Islet precursor cell (in vitro differentiated cells): ENCODE measurements around the gene AMDHD2.
A peak's percentile ranks its signal among the peaks of the same experiment; 100 is the strongest.
"Not testable (repeated sequence)": the region's sequence is repeated elsewhere in the genome, so short reads cannot be mapped to it uniquely, and the experiment has no call there.

Experiments used
- DNase-seq: peaks from one replicate; pipeline ENCODE4 v3.0.0-alpha.2; 2018

Gene AMDHD2

GRCh38 chr16:2518823-2519710, 1.1 kb upstream of the AMDHD2 start:
- DNase-seq: peak; percentile 56

DNA sequence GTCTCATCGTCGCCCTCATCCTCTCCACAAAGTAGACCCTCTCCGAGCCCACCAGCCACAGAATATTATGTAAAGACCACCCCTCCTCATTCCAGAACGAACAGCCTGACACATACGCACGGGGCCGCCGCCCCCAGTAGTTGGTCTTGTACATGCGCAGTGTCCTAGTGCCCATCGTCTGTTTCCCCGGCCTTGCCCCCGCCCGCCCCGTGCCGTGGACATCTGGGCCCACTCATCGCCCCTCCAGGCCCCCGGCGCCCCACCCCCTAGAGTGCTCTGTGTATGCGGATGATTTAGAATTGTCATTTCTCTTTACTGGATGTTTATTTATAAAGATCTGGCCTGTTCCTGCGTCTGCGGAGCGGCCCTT, 475 bp upstream of the AMDHD2 start:
- no peak for DNase-seq

GRCh38 chr16:2520784-2521531, 787 bp downstream of the AMDHD2 start:
- peak; percentile 85 for DNase-seq

DNA sequence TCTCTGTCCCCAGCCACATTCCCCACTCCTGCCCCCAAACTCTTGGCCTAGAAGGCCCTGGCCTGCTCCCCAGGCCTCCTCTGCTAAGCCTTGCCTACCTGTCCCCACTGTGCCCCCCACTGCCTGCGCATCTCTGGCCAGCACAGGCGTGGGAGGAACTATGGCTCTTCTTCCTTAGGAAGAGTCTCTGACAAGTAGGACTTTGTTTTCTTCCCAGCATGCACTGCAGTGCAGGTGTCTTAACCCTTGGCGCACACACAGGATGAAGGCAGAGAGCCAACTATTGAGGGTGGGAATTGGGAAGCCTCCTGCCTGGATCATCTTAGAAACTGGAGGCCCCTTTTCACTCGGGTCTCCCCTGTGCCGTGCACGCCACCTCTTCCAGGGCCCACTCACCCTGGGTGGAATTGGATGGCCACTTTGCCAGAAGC, 3.6 kb downstream of the AMDHD2 start:
- DNase-seq: no peak

DNA sequence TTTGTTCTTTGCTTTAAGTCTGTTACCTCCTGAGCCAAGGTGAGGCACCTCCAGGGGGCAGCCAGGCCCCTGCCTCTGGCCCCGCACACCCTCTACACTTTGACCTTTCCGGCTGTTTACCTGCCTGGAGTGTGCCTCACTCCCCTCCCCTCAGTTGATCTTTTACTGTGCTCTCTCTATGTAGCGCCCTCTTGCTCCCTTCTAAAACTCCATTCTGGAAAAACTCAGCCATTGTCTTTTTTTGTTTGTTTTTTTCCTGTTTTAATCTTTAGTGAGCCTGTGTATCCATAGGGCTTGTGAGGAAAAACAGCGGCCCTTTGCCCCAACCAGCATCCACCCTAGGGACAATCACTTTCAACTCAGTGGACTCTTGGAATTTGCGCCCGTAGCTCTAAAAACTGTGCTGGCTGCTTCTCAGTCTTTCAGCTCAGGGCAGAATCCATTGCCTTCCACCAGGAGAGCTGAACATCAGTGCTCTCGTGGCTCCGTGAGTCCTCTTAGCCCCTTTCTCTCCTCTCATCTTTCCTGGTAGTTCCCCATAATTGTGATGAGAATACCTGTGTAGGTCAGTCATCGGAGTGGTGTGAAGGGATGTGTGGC, 4.3 kb downstream of the AMDHD2 start:
- DNase-seq: no peak

DNA sequence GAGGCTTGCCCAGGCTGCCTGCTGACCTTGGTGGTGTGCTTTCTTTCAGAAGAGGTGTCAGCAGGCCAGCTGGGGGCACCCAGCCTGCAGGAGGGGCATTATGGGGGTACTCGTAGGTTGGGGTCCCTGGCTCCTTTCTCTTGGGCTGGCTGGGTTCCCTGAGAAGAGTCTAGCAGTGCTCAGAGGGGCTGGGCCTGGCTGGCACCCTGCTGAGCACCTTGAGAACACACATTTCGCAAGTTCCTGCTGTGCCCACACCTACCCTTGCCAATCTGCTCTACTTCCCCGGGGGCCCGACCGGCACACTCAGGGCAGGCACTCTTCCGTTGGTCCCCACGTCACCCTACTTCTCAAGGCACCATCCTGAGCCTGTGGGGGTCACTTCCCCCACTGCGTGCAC, 6.0 kb downstream of the AMDHD2 start:
- no peak for DNase-seq

DNA sequence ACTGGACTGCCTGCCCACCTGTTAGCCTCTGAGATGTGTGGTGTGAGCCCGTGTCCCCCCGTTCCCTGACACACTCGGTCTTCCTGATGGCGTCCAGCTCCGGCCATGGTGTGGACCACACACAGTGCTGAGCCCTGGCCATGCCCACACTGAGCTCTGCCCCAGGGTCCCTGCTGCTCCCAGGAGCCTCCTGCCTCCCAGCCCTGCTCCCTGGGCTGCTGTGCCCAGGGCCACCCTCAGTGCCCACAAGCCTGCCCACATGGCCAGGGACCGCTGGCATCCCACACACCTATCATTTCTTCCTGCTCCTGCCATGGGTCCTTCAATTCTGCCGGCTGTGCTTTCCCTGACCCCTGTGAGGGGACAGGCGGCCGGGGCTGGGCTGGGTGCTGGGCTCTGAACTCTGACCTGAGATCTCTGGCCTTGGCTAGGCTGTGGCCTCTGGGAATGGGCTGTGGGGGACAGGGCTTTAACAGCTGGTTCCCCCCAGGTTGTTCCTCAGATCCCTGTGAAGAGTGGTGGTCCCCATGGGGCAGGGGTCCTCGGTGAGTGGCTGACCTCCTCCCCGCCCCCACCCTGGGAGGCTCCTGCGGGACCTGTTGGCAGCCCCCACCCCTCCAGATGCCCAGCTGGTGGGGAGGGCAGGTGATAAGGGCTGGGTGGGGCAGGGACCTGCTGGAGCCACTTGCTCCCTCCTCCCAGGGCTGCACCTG, 7.1 kb downstream of the AMDHD2 start:
- no peak for DNase-seq

DNA sequence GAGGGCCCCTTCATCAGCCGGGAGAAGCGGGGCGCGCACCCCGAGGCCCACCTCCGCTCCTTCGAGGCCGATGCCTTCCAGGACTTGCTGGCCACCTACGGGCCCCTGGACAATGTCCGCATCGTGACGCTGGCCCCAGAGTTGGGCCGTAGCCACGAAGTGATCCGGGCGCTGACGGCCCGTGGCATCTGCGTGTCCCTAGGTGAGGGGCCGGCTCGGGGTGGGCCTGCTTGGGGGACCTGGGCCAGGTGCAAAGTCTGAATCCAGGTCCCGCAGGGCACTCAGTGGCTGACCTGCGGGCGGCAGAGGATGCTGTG, 7.6 kb downstream of the AMDHD2 start:
- DNase-seq: no peak

- DNase-seq: no peak
These were observed 8.2 kb downstream of the AMDHD2 start for GRCh38 chr16:2528161-2529060.

DNA sequence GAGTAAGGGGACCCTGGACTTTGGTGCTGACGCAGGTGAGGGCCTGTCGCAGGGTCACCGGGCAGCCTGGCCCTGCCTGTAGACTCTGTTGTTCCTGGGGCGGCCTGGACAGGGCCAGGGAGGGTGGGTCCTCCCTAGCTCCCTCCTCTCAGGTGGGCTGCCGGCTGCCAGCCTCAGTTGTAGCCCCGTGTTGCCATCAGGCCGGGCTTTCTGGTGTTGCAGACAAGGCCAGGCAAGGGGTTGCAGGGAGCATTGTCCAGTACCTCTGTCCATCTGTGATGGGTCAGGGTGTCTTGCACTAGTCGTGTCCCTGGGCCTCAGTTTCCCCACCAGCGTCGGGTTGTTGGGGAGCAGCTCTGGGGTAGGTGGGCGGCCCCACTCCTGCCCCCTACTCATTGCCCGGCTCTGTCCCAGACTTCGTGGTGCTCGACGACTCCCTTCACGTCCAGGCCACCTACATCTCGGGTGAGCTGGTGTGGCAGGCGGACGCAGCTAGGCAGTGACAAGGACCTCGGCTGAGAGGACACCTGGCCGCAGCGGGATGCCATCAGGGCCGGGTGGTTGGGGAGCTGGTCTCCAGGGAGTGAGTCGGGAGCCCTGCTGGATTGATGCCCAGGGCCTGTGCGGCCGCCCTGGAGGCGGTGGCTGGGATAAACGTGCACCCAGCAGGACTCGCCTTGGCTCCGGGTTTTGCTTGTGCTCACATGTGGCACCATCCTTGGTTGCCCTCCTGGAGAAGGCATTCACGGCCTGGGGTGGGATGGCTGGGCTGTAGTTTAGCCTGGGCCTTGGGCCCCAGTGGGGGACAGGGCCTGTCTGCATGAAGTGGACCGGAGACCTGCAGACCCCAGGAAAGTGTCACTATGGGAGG, 9.1 kb downstream of the AMDHD2 start:
- peak; percentile 61 for DNase-seq

DNA sequence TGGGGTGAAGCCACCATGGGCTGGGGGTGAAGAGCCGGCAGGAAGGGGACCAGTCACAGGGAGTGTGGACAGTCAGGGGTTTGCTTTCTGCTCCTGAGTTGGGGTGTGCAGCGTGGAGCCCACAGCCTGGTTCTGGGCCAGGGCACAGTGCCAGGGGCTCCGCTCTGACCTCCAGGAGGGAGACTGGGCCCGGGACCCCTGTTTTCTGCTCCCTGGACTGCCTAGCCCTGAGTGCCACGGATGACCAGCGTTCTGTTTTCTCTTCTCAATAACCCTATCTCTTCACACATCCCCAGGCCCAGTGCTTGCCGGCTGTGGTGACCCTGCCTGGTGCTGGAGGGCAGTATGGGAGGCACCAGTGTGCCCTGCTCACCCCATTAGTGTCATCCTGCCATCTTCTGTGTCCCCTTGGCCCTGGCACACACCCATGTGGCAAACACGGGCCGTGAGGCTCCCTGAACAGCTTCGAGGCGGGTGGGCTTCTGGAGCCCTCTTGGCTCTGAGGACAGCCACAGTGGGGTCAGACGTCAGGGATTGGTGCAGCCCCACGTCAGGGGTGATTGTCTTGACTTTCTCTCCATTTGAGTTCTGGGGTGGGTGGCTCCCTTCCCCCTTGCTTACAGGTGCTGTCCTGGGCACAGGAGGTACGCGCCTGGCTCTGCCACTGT, 9.9 kb downstream of the AMDHD2 start:
- DNase-seq: no peak

- peak; percentile 54 for DNase-seq
These were observed 10.6 kb downstream of the AMDHD2 start for GRCh38 chr16:2530629-2531318.

GRCh38 chr16:2531371-2531695, 11.2 kb downstream of the AMDHD2 start, which contains the start of gene CEMP1:
CEMP1 (minus strand) TSS chr16:2531408; CDS start chr16:2531073, 335 bp downstream.
- no peak for DNase-seq

GRCh38 chr16:2531696-2532493, 11.7 kb downstream of the AMDHD2 start:
- peak; percentile 99 for DNase-seq

DNA sequence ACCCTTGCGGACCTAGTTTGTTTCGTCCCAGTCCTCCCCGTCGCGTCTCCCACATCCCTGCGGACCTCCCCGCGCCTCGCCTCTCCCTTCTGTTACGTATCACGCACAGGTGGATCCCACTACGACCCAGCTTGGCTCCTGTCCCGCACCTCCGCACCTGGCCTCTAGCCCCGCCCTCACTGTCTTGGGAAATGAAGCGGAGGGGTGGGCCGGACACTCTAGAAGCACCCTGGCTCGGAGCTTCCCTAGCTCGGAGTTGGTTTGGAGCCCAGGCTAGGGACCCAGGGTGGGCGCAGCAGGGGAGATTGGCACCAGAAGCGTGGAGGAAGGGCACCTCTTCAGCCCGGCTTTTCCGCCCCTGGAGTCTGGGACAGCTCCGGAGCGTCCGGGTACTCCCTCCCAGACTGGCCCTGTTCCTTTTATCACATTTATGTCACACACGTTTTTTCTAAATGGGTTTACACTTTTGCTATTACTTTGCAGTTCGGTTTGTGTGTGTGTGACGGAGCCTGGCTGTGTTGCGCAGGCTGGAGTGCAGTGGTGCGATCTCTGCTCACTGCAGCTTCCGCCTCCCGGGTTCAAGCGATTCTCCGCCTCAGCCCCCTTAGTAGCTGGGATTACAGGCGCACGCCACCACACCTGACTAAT, 12.4 kb downstream of the AMDHD2 start:
- DNase-seq: peak; percentile 80

GRCh38 chr16:2533142-2533755, 13.1 kb downstream of the AMDHD2 start:
- peak; percentile 48 for DNase-seq

GRCh38 chr16:2533912-2534311, 13.7 kb downstream of the AMDHD2 start:
- DNase-seq: no peak

GRCh38 chr16:2534335-2534734, 14.2 kb downstream of the AMDHD2 start:
- DNase-seq: not testable (repeated sequence)
